NCI-H2196 treated with DMSO at 0.1 percent for 48 hours (cell line): ENCODE measurements around the gene DCST1.

ENCODE experiments used
- DNase-seq: peaks from one replicate; lab custom pipeline; 2025; ENCODE audit not compliant: unreplicated experiment; lab: John Stamatoyannopoulos, UW

The DCST1 gene

GRCh38 chr1:155084722-155085503, 51.3 kb downstream of the DCST1 start:
- peak; percentile 94 for DNase-seq

- DNase-seq, result no peak
Observed at GRCh38 chr1:155085504-155086127, 52.0 kb downstream of the DCST1 start.

- DNase-seq, result peak; percentile 47
Observed at GRCh38 chr1:155086128-155086741, 52.6 kb downstream of the DCST1 start.

- DNase-seq, result no peak
Observed at GRCh38 chr1:155086856-155087535, 53.4 kb downstream of the DCST1 start.

- peak; percentile 44 for DNase-seq
Observed at GRCh38 chr1:155091071-155092051, 57.7 kb downstream of the DCST1 start.

- DNase-seq, result no peak
Observed at GRCh38 chr1:155092131-155092530, 58.5 kb downstream of the DCST1 start.

GRCh38 chr1:155092641-155093040, 59.0 kb downstream of the DCST1 start:
- DNase-seq, result no peak

- peak; percentile 54 for DNase-seq
Observed at GRCh38 chr1:155093911-155094621, 60.4 kb downstream of the DCST1 start.

GRCh38 chr1:155094622-155094948, 61.0 kb downstream of the DCST1 start:
- DNase-seq, result no peak

- DNase-seq, result no peak
Observed at GRCh38 chr1:155099331-155099730, 65.7 kb downstream of the DCST1 start.
